ENCODE measurements around the gene EPB41L1.

Gene EPB41L1

DNA sequence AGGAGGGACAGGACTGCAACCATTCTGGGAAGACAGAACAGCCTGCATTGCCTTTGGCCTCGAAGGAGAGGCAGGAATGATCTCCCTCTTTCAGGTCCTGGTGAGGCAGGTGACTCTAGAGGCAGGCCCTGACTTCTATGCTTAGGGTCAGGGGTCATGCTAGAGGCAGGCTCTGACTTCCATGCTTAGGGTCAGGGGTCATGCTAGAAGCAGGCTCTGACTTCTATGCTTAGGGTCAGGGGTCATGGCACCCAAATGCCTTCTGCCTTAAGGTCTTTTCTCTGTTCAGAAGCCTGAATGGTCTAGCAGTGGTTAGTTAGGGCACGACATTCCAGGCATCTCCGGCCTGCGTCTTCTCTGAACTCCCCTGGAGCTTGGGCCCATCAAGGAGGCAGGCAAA is 46.7 kb downstream of the EPB41L1 start:
- Histone ChIP-seq H3K27ac (ENCODE audit: insufficient read depth in 1 of 2, low read depth in 1 of 2, low read length in 2 of 2, poor library complexity in 1 of 2, severe bottlenecking in 2 of 2) (no peak overlapping the region), H3K9me3 (ENCODE audit: control extremely low read depth in 1 of 5, control insufficient read depth in 4 of 5, insufficient read depth in 2 of 5, low read depth in 1 of 5, low read length in 4 of 5) (no peaks in the 10 kb centered on the region), H3K36me3 (ENCODE audit: control insufficient read depth in 4 of 4, insufficient read depth in 4 of 4, low read length in 3 of 4) (no peaks in the 10 kb centered on the region), H3K27me3 (replicated peaks in 2 of 5; ENCODE audit: control insufficient read depth in 4 of 5, insufficient read depth in 5 of 5, low read length in 4 of 5) (peaks cover 0 to 18% (median 0%) of the 10 kb centered on the region in 5 experiments), H3K4me3 (ENCODE audit: control insufficient read depth in 1 of 7, extremely low read depth in 1 of 7, insufficient read depth in 4 of 7, low read depth in 2 of 7, low read length in 6 of 7) (no peak overlapping the region), H3K4me1 (ENCODE audit: control extremely low read depth in 1 of 4, control insufficient read depth in 4 of 4, insufficient read depth in 4 of 4, low read length in 3 of 4) (peaks cover 0 to 6% (median 2%) of the 10 kb centered on the region in 4 experiments)
- DNase-seq: no peak
- CTCF ChIA-PET: interaction anchor here (1.7 to 3.7 kb wide), 4 partner anchors 7 to 237 kb away, joined by 8 to 26 read pairs (median 24); no protein-coding TSS in a partner anchor
- POLR2A ChIA-PET: no interaction called here
- WGBS (ENCODE audit: insufficient coverage): 100% methylated on average over 4 of the region's 4 CpGs

DNA sequence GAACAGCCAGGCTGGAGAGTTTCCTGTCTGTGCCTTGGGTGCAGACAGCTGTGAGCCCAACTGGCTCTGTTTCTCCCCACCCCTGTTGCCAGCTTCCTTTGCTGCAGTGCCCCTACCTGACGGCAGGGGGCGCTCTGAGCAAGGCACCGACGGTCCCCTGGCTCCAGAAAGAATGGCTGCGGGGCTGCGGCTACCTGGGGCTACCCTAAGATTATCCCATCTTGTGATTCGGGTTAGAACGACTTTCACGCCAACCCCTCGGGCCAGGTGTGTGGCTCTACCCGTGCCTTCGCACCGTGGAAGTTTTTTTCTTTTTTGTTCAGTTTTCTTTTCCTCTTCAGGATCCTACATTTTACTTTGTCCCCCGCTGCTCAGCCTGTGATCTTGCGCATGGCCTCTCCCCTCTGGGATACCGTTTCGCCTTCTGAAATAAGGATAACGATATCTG is 48.4 kb downstream of the EPB41L1 start:
- H3K4me3 ChIP-seq (ENCODE audit: control insufficient read depth in 1 of 7, extremely low read depth in 1 of 7, insufficient read depth in 4 of 7, low read depth in 2 of 7, low read length in 6 of 7): peak overlapping the region in 3 of 7 experiments; percentile 2 to 50 (median 29)
- POLR2A ChIA-PET: no interaction called here
- DNase-seq: peak; percentile 39 to 72 (median 65)
- WGBS (ENCODE audit: insufficient coverage): 29% methylated on average over 18 of the region's 18 CpGs
- H3K36me3 ChIP-seq (ENCODE audit: control insufficient read depth in 4 of 4, insufficient read depth in 4 of 4, low read length in 3 of 4): no peaks in the 10 kb centered on the region
- H3K4me1 ChIP-seq (ENCODE audit: control extremely low read depth in 1 of 4, control insufficient read depth in 4 of 4, insufficient read depth in 4 of 4, low read length in 3 of 4): peaks cover 0 to 6% (median 2%) of the 10 kb centered on the region in 4 experiments
- H3K27ac ChIP-seq (ENCODE audit: insufficient read depth in 1 of 2, low read depth in 1 of 2, low read length in 2 of 2, poor library complexity in 1 of 2, severe bottlenecking in 2 of 2): no peak overlapping the region
- peaks cover 0 to 14% (median 0%) of the 10 kb centered on the region in 5 experiments for H3K27me3 ChIP-seq (replicated peaks in 2 of 5; ENCODE audit: control insufficient read depth in 4 of 5, insufficient read depth in 5 of 5, low read length in 4 of 5)
- H3K9me3 ChIP-seq (ENCODE audit: control extremely low read depth in 1 of 5, control insufficient read depth in 4 of 5, insufficient read depth in 2 of 5, low read depth in 1 of 5, low read length in 4 of 5): no peaks in the 10 kb centered on the region
- CTCF ChIA-PET: interaction anchor here (0.6 to 3.7 kb wide), 10 partner anchors 9 to 235 kb away, joined by 3 to 26 read pairs (median 4); no protein-coding TSS in a partner anchor

DNA sequence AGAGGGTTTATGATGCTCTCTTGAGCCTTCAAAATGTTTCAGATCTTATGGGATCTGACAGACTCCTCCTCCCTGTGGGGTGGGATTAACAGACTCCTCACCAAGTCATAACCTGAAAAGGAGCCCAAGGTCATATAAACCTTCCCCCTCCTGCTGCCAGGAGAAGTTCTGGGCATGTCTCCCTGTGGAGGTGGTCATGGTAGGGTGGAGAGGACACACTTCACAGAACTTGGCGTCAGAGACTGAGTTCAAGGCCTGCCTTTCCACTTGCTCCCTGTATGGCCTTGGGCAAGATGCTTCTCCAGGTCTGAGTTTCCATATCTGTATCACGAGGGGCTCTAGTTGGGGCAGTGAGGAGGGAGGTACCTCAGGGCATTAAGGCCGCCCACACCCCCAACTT is 49.3 kb downstream of the EPB41L1 start:
- H3K27me3 ChIP-seq (replicated peaks in 2 of 5; ENCODE audit: control insufficient read depth in 4 of 5, insufficient read depth in 5 of 5, low read length in 4 of 5): peaks cover 0 to 11% (median 0%) of the 10 kb centered on the region in 5 experiments
- H3K4me1 ChIP-seq (ENCODE audit: control extremely low read depth in 1 of 4, control insufficient read depth in 4 of 4, insufficient read depth in 4 of 4, low read length in 3 of 4): peaks cover 0 to 6% (median 2%) of the 10 kb centered on the region in 4 experiments
- 94% methylated on average over 2 of the region's 3 CpGs for WGBS (ENCODE audit: insufficient coverage)
- no peak for DNase-seq
- ChIA-PET POLR2A (no interaction called here), CTCF (interaction anchor here (0.6 to 3.7 kb wide), 5 partner anchors 9 to 234 kb away, joined by 3 to 26 read pairs (median 23); no protein-coding TSS in a partner anchor)
- no peak overlapping the region for H3K27ac ChIP-seq (ENCODE audit: insufficient read depth in 1 of 2, low read depth in 1 of 2, low read length in 2 of 2, poor library complexity in 1 of 2, severe bottlenecking in 2 of 2)
- no peaks in the 10 kb centered on the region for H3K9me3 ChIP-seq (ENCODE audit: control extremely low read depth in 1 of 5, control insufficient read depth in 4 of 5, insufficient read depth in 2 of 5, low read depth in 1 of 5, low read length in 4 of 5)
- no peak overlapping the region for H3K4me3 ChIP-seq (ENCODE audit: control insufficient read depth in 1 of 7, extremely low read depth in 1 of 7, insufficient read depth in 4 of 7, low read depth in 2 of 7, low read length in 6 of 7)
- no peaks in the 10 kb centered on the region for H3K36me3 ChIP-seq (ENCODE audit: control insufficient read depth in 4 of 4, insufficient read depth in 4 of 4, low read length in 3 of 4)

DNA sequence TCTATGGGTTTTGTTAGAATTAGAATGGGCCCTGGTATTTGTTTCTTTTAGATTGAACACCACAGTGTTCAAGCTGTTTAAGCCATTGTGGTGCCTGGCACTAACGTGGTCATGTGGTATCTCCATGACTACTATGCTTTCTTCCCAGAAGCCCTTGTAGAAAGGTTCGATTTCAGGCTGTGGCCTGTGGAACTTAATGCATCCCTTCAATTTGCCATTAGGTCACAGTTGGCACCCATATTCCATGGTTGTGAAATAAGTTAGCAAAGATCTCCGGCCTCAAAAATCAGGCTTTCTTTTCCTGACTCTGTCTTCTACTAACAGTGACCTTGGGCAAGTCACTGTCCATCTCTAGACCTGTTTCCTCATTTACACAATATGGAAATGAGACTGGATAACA is 50.5 kb downstream of the EPB41L1 start:
- ChIA-PET CTCF (interaction anchor here (3.7 kb wide), 1 partner anchor 233 kb away, joined by 23 read pairs; no protein-coding TSS in a partner anchor), POLR2A (no interaction called here)
- DNase-seq: no peak
- no peaks in the 10 kb centered on the region for H3K9me3 ChIP-seq (ENCODE audit: control extremely low read depth in 1 of 5, control insufficient read depth in 4 of 5, insufficient read depth in 2 of 5, low read depth in 1 of 5, low read length in 4 of 5)
- no peak overlapping the region for H3K4me3 ChIP-seq (ENCODE audit: control insufficient read depth in 1 of 7, extremely low read depth in 1 of 7, insufficient read depth in 4 of 7, low read depth in 2 of 7, low read length in 6 of 7)
- H3K36me3 ChIP-seq (ENCODE audit: control insufficient read depth in 4 of 4, insufficient read depth in 4 of 4, low read length in 3 of 4): no peaks in the 10 kb centered on the region
- peaks cover 0 to 11% (median 0%) of the 10 kb centered on the region in 5 experiments for H3K27me3 ChIP-seq (replicated peaks in 2 of 5; ENCODE audit: control insufficient read depth in 4 of 5, insufficient read depth in 5 of 5, low read length in 4 of 5)
- 100% methylated on average over 2 of the region's 3 CpGs for WGBS (ENCODE audit: insufficient coverage)
- peaks cover 0 to 4% (median 2%) of the 10 kb centered on the region in 4 experiments for H3K4me1 ChIP-seq (ENCODE audit: control extremely low read depth in 1 of 4, control insufficient read depth in 4 of 4, insufficient read depth in 4 of 4, low read length in 3 of 4)
- no peak overlapping the region for H3K27ac ChIP-seq (ENCODE audit: insufficient read depth in 1 of 2, low read depth in 1 of 2, low read length in 2 of 2, poor library complexity in 1 of 2, severe bottlenecking in 2 of 2)

DNA sequence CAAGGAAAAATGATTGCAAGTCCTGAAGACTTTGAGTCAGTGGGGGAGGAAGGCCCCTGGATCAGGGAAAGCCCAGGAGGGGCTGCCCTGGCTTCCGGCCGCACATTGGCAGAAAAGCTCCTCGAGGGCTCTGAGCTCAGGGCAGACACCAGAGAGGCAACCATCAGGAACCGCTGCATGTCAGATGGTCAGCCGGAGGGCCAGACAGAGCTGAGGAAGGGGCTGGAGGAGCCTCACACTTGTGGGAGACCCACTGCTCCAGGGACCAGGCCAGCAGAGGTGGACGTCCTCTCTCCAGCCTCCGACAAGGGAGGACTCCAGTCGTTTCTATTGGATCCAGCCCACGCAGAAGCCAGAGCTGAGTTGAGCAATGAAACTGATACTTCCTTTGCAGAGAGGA is 51.5 kb downstream of the EPB41L1 start:
- Histone ChIP-seq H3K36me3 (ENCODE audit: control insufficient read depth in 4 of 4, insufficient read depth in 4 of 4, low read length in 3 of 4) (no peaks in the 10 kb centered on the region), H3K4me3 (ENCODE audit: control insufficient read depth in 1 of 7, extremely low read depth in 1 of 7, insufficient read depth in 4 of 7, low read depth in 2 of 7, low read length in 6 of 7) (no peak overlapping the region), H3K27me3 (replicated peaks in 2 of 5; ENCODE audit: control insufficient read depth in 4 of 5, insufficient read depth in 5 of 5, low read length in 4 of 5) (peaks cover 0 to 8% (median 0%) of the 10 kb centered on the region in 5 experiments), H3K9me3 (ENCODE audit: control extremely low read depth in 1 of 5, control insufficient read depth in 4 of 5, insufficient read depth in 2 of 5, low read depth in 1 of 5, low read length in 4 of 5) (no peaks in the 10 kb centered on the region), H3K4me1 (ENCODE audit: control extremely low read depth in 1 of 4, control insufficient read depth in 4 of 4, insufficient read depth in 4 of 4, low read length in 3 of 4) (peaks cover 0 to 4% (median 2%) of the 10 kb centered on the region in 4 experiments), H3K27ac (ENCODE audit: insufficient read depth in 1 of 2, low read depth in 1 of 2, low read length in 2 of 2, poor library complexity in 1 of 2, severe bottlenecking in 2 of 2) (no peak overlapping the region)
- WGBS (ENCODE audit: insufficient coverage): 85% methylated on average over 6 of the region's 9 CpGs
- no peak for DNase-seq
- ChIA-PET CTCF (interaction anchor here (1.8 kb wide), 1 partner anchor 12 kb away, joined by 5 read pairs; no protein-coding TSS in a partner anchor), POLR2A (interaction anchor here (0.6 kb wide), 1 partner anchor 266 kb away, joined by 5 read pairs; no protein-coding TSS in a partner anchor)

DNA sequence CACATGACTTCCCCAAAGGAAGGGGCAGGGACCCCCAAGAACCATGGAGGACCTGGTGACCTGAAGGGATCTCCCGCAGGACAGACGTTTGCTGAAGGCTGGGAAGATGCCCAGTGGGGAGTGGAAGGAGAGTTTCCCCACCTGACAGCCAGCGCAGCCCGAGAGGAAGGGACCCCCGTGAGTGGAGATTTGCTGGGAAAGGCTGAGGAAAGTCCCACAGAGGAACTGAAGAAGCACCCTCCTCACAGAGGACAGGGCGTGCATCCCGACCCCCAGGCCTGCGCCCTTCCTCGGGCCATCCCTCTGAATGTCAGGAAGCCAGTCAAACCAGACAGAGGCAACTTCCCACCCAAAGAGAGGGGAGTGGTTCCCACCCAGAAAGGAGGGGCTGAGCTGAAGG is 52.1 kb downstream of the EPB41L1 start:
- no peak overlapping the region for H3K4me3 ChIP-seq (ENCODE audit: control insufficient read depth in 1 of 7, extremely low read depth in 1 of 7, insufficient read depth in 4 of 7, low read depth in 2 of 7, low read length in 6 of 7)
- ChIA-PET POLR2A (interaction anchor here (0.7 kb wide), 1 partner anchor 102 kb away, joined by 3 read pairs; no protein-coding TSS in a partner anchor), CTCF (interaction anchor here (1.2 to 1.8 kb wide), 2 partner anchors 10 to 12 kb away, joined by 3 to 5 read pairs; no protein-coding TSS in a partner anchor)
- H3K27ac ChIP-seq (ENCODE audit: insufficient read depth in 1 of 2, low read depth in 1 of 2, low read length in 2 of 2, poor library complexity in 1 of 2, severe bottlenecking in 2 of 2): no peak overlapping the region
- H3K9me3 ChIP-seq (ENCODE audit: control extremely low read depth in 1 of 5, control insufficient read depth in 4 of 5, insufficient read depth in 2 of 5, low read depth in 1 of 5, low read length in 4 of 5): no peaks in the 10 kb centered on the region
- H3K36me3 ChIP-seq (ENCODE audit: control insufficient read depth in 4 of 4, insufficient read depth in 4 of 4, low read length in 3 of 4): no peaks in the 10 kb centered on the region
- WGBS (ENCODE audit: insufficient coverage): 91% methylated on average over 6 of the region's 9 CpGs
- peaks cover 0 to 4% (median 2%) of the 10 kb centered on the region in 4 experiments for H3K4me1 ChIP-seq (ENCODE audit: control extremely low read depth in 1 of 4, control insufficient read depth in 4 of 4, insufficient read depth in 4 of 4, low read length in 3 of 4)
- no peak for DNase-seq
- H3K27me3 ChIP-seq (replicated peaks in 2 of 5; ENCODE audit: control insufficient read depth in 4 of 5, insufficient read depth in 5 of 5, low read length in 4 of 5): peaks cover 0 to 8% (median 0%) of the 10 kb centered on the region in 5 experiments

DNA sequence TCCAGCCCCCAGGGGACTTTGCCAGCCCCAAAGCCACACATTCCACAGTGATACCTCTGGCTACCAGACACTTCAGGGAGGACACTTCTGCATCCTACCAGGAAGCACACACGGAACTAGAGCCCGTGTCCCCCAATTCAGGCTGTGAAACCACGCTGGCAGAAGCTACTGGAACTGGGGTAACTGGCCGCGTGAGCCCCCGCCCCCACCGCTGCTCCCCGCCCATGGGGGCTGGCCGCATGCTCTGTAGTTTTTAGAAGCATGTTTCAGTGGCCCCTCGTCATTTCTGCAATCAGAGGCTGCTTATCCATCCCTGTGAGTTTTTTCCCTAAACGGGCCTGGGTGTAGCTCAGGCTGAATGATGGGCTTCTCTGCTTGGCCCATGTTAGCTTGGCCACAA is 53.1 kb downstream of the EPB41L1 start:
- H3K27ac ChIP-seq (ENCODE audit: insufficient read depth in 1 of 2, low read depth in 1 of 2, low read length in 2 of 2, poor library complexity in 1 of 2, severe bottlenecking in 2 of 2): no peak overlapping the region
- no peaks in the 10 kb centered on the region for H3K36me3 ChIP-seq (ENCODE audit: control insufficient read depth in 4 of 4, insufficient read depth in 4 of 4, low read length in 3 of 4)
- H3K4me3 ChIP-seq (ENCODE audit: control insufficient read depth in 1 of 7, extremely low read depth in 1 of 7, insufficient read depth in 4 of 7, low read depth in 2 of 7, low read length in 6 of 7): no peak overlapping the region
- H3K4me1 ChIP-seq (ENCODE audit: control extremely low read depth in 1 of 4, control insufficient read depth in 4 of 4, insufficient read depth in 4 of 4, low read length in 3 of 4): peaks cover 0 to 4% (median 2%) of the 10 kb centered on the region in 4 experiments
- POLR2A ChIA-PET: no interaction called here
- peaks cover 0 to 8% (median 0%) of the 10 kb centered on the region in 5 experiments for H3K27me3 ChIP-seq (replicated peaks in 2 of 5; ENCODE audit: control insufficient read depth in 4 of 5, insufficient read depth in 5 of 5, low read length in 4 of 5)
- DNase-seq: no peak
- CTCF ChIA-PET: interaction anchor here (0.6 to 1.8 kb wide), 3 partner anchors 11 to 384 kb away, joined by 3 to 5 read pairs (median 3); no protein-coding TSS in a partner anchor
- no peaks in the 10 kb centered on the region for H3K9me3 ChIP-seq (ENCODE audit: control extremely low read depth in 1 of 5, control insufficient read depth in 4 of 5, insufficient read depth in 2 of 5, low read depth in 1 of 5, low read length in 4 of 5)
- over 99% methylated on average over 9 of the region's 11 CpGs for WGBS (ENCODE audit: insufficient coverage)

Data from common myeloid progenitor, CD34-positive (primary cell).